Measurements from ENCODE around the gene WASF1. TPM values are rescaled to one million over a fixed set of nuclear protein-coding genes. Genes with fewer than 3 reads are reported as not detected.

WASF1 gene
- total and polyA plus RNA-seq, 2 experiments from 2014 or later: 27.4 to 30.5 TPM

- no peak for TF ChIP-seq STAT1 (IDR thresholded peaks at IDR 0.05; ENCODE audit: unreplicated experiment)
- TF ChIP-seq ZNF114 (CRISPR knock-in tag; IDR thresholded peaks at IDR 0.05): no peak
- TF ChIP-seq CTCF (conservative IDR thresholded peaks at IDR 0.05; ENCODE audit: low read depth in 2 of 2): no peak
- TF ChIP-seq NANOG (IDR thresholded peaks at IDR 0.05; ENCODE audit: borderline replicate concordance): no peak
- TF ChIP-seq, protein P1, sequence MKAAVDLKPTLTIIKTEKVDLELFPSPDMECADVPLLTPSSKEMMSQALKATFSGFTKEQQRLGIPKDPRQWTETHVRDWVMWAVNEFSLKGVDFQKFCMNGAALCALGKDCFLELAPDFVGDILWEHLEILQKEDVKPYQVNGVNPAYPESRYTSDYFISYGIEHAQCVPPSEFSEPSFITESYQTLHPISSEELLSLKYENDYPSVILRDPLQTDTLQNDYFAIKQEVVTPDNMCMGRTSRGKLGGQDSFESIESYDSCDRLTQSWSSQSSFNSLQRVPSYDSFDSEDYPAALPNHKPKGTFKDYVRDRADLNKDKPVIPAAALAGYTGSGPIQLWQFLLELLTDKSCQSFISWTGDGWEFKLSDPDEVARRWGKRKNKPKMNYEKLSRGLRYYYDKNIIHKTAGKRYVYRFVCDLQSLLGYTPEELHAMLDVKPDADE (IDR thresholded peaks at IDR 0.05): no peak
- TF ChIP-seq EZH2 (IDR thresholded peaks at IDR 0.05; ENCODE audit: low read depth, unreplicated experiment): no peak
These were observed 28.2 kb upstream of the WASF1 start (continued) for GRCh38 chr6:110207652-110208051.

GRCh38 chr6:110201151-110201884 lies 21.8 kb upstream of the WASF1 start:
- Histone ChIP-seq H3K79me2 (replicated peaks; ENCODE audit: insufficient read depth) (peaks cover 45% of the 10 kb centered on the region), H3K9me2 (ENCODE audit: insufficient read depth) (no peaks in the 10 kb centered on the region), H3K27ac (ENCODE audit: low read depth) (no peak overlapping the region), H2AFZ (no peak overlapping the region), H3K27me3 (ENCODE audit: insufficient read depth) (no peaks in the 10 kb centered on the region), H3K4me3 (no peak overlapping the region), H3F3A (replicated peaks; ENCODE audit: low read depth) (no peaks in the 10 kb centered on the region), H4K20me1 (replicated peaks; ENCODE audit: insufficient read depth) (peaks cover 3% of the 10 kb centered on the region), H3K4me1 (ENCODE audit: insufficient read depth) (no peaks in the 10 kb centered on the region), H3K36me3 (ENCODE audit: insufficient read depth) (no peaks in the 10 kb centered on the region), H3K4me2 (no peak overlapping the region)
- no peak for DNase-seq (ENCODE audit: low spot score)
- Mint-ChIP-seq H3K27me3 (ENCODE audit: insufficient read depth, low read depth, poor library complexity) (no peaks in the 10 kb centered on the region), H3K4me1 (no peaks in the 10 kb centered on the region), H3K27ac (no peak overlapping the region; the same call in 1 of the 2 replicates), H3K36me3 (ENCODE audit: low read depth) (peaks cover 13% of the 10 kb centered on the region; the same call in 2 of the 3 replicates), H3K9me3 (no peaks in the 10 kb centered on the region), H3K4me3 (no peak overlapping the region)
- no peak for ATAC-seq
- TF ChIP-seq, protein P2, sequence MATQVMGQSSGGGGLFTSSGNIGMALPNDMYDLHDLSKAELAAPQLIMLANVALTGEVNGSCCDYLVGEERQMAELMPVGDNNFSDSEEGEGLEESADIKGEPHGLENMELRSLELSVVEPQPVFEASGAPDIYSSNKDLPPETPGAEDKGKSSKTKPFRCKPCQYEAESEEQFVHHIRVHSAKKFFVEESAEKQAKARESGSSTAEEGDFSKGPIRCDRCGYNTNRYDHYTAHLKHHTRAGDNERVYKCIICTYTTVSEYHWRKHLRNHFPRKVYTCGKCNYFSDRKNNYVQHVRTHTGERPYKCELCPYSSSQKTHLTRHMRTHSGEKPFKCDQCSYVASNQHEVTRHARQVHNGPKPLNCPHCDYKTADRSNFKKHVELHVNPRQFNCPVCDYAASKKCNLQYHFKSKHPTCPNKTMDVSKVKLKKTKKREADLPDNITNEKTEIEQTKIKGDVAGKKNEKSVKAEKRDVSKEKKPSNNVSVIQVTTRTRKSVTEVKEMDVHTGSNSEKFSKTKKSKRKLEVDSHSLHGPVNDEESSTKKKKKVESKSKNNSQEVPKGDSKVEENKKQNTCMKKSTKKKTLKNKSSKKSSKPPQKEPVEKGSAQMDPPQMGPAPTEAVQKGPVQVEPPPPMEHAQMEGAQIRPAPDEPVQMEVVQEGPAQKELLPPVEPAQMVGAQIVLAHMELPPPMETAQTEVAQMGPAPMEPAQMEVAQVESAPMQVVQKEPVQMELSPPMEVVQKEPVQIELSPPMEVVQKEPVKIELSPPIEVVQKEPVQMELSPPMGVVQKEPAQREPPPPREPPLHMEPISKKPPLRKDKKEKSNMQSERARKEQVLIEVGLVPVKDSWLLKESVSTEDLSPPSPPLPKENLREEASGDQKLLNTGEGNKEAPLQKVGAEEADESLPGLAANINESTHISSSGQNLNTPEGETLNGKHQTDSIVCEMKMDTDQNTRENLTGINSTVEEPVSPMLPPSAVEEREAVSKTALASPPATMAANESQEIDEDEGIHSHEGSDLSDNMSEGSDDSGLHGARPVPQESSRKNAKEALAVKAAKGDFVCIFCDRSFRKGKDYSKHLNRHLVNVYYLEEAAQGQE (IDR thresholded peaks at IDR 0.05; ENCODE audit: unreplicated experiment): no peak
- TF ChIP-seq NANOG (IDR thresholded peaks at IDR 0.05; ENCODE audit: borderline replicate concordance) (no peak), CTCF (conservative IDR thresholded peaks at IDR 0.05; ENCODE audit: low read depth in 2 of 2) (no peak), ZNF114 (CRISPR knock-in tag; IDR thresholded peaks at IDR 0.05) (no peak), EZH2 (IDR thresholded peaks at IDR 0.05; ENCODE audit: low read depth, unreplicated experiment) (no peak), ZNF331 (CRISPR knock-in tag; IDR thresholded peaks at IDR 0.05; ENCODE audit: low read depth) (no peak), JUNB (IDR thresholded peaks at IDR 0.05; ENCODE audit: unreplicated experiment) (no peak), EZH2phosphoT487 (IDR thresholded peaks at IDR 0.05; ENCODE audit: unreplicated experiment) (no peak), CREB1 (CRISPR knock-in tag; IDR thresholded peaks at IDR 0.05; ENCODE audit: low read depth) (no peak), POLR2AphosphoS5 (IDR thresholded peaks at IDR 0.05; ENCODE audit: low read depth) (no peak)

Data from GM23338 (cell line).